C4-2B (cell line): Measurements from ENCODE around the gene IRF8.

Experiments used
- ZFX ChIP-seq: fragments of 450-650 bp; IDR thresholded peaks from 2 replicates; pipeline ENCODE4 v1.6.1; 2017
- TF ChIP-seq, protein P1 (sequence below): fragments of 450-650 bp; conservative IDR thresholded peaks from 2 replicates; pipeline ENCODE4 v1.5.1; 2017; ENCODE audit warnings: mild to moderate bottlenecking

- TF ChIP-seq, protein P1, sequence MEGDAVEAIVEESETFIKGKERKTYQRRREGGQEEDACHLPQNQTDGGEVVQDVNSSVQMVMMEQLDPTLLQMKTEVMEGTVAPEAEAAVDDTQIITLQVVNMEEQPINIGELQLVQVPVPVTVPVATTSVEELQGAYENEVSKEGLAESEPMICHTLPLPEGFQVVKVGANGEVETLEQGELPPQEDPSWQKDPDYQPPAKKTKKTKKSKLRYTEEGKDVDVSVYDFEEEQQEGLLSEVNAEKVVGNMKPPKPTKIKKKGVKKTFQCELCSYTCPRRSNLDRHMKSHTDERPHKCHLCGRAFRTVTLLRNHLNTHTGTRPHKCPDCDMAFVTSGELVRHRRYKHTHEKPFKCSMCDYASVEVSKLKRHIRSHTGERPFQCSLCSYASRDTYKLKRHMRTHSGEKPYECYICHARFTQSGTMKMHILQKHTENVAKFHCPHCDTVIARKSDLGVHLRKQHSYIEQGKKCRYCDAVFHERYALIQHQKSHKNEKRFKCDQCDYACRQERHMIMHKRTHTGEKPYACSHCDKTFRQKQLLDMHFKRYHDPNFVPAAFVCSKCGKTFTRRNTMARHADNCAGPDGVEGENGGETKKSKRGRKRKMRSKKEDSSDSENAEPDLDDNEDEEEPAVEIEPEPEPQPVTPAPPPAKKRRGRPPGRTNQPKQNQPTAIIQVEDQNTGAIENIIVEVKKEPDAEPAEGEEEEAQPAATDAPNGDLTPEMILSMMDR: no peak
- TF ChIP-seq ZFX: no peak
These were observed at the start of gene IRF8 for GRCh38 chr16:85898521-85899442.
